ENCODE results near the gene CLECL1.
"Not testable (repeated sequence)": the region's sequence is repeated elsewhere in the genome, so short reads cannot be mapped to it uniquely, and the experiment has no call there.

Gene CLECL1

GRCh38 chr12:9694241-9694640, 38.7 kb downstream of the CLECL1 start:
- DNase-seq (ENCODE audit: low spot score), result no peak

- no peak for DNase-seq (ENCODE audit: low spot score)
Measured at GRCh38 chr12:9692909-9693308, 40.0 kb downstream of the CLECL1 start.

- DNase-seq (ENCODE audit: low spot score), result no peak
Measured at GRCh38 chr12:9687228-9687627, 45.7 kb downstream of the CLECL1 start.

- no peak for DNase-seq (ENCODE audit: low spot score)
Measured at GRCh38 chr12:9685915-9686314, 47.0 kb downstream of the CLECL1 start.

- not testable (repeated sequence) for DNase-seq (ENCODE audit: low spot score)
Measured at GRCh38 chr12:9685366-9685765, 47.5 kb downstream of the CLECL1 start.

GRCh38 chr12:9682949-9683348, 49.9 kb downstream of the CLECL1 start:
- DNase-seq (ENCODE audit: low spot score), result not testable (repeated sequence)

GRCh38 chr12:9682508-9682907, 50.4 kb downstream of the CLECL1 start:
- not testable (repeated sequence) for DNase-seq (ENCODE audit: low spot score)

GRCh38 chr12:9674226-9674590, 58.7 kb downstream of the CLECL1 start:
- DNase-seq (ENCODE audit: low spot score), result no peak

- DNase-seq (ENCODE audit: low spot score), result no peak
Measured at GRCh38 chr12:9673404-9674225, 59.3 kb downstream of the CLECL1 start.
